Measurements from ENCODE around the gene UVRAG. TPM values are rescaled to one million over a fixed set of nuclear protein-coding genes. Genes with fewer than 3 reads are reported as not detected.

UVRAG gene
- total and polyA plus RNA-seq, 2 of the 13 experiments (the other 11 are each of a cell fraction or from before 2014, with no cell fraction given), result 9.7 to 17.3 TPM

- H3K9me3 ChIP-seq (ENCODE audit: low read length), result no peaks in the 10 kb centered on the region
- FAIRE-seq (no peak), ATAC-seq (no peak), DNase-seq (ENCODE audit: low spot score) (no peak)
- H3K4me3 ChIP-seq (replicated peaks in 1 of 3; ENCODE audit: insufficient read depth in 1 of 3, low read depth in 2 of 3, low read length in 3 of 3), result no peak overlapping the region
- peaks cover 79% of the 10 kb centered on the region for H3K4me1 ChIP-seq (ENCODE audit: insufficient read depth, low read length)
- no peaks in the 10 kb centered on the region for H3K79me2 ChIP-seq (ENCODE audit: insufficient read depth, low read length)
- WGBS (ENCODE audit: low lambda C conversion rate), result 93% methylated on average over 4 of the region's 4 CpGs
- H3K27ac ChIP-seq (ENCODE audit: extremely low read length, insufficient read depth, low read length), result no peak overlapping the region
- intact Hi-C loops (cut with micrococcal nuclease; ENCODE audit: unreplicated experiment) (no loop called here), in situ Hi-C loops (cut with HindIII; ENCODE audit: extremely low pct_ligation_motif_present, low pct_unique_long_range_greater_than_20kb) (loop anchor here (5.0 kb wide), 1 partner anchor 248 kb away; no protein-coding TSS in a partner anchor)
- no peaks in the 10 kb centered on the region for H4K20me1 ChIP-seq (ENCODE audit: insufficient read depth, low read length)
- BruUV-seq (replicated peaks), result no TSS peak
- TF ChIP-seq KDM4B (CRISPR knock-in tag; IDR thresholded peaks at IDR 0.05), result no peak
- no peak for TF ChIP-seq ZNF567 (CRISPR knock-in tag; IDR thresholded peaks at IDR 0.05; ENCODE audit: borderline replicate concordance)
- no peak for TF ChIP-seq ZNF737 (CRISPR knock-in tag; IDR thresholded peaks at IDR 0.05; ENCODE audit: borderline replicate concordance)
- no peak for TF ChIP-seq ZNF619 (CRISPR knock-in tag; IDR thresholded peaks at IDR 0.05)
- TF ChIP-seq ZBTB37 (CRISPR knock-in tag; IDR thresholded peaks at IDR 0.05), result no peak
- TF ChIP-seq ZFP41 (CRISPR knock-in tag; IDR thresholded peaks at IDR 0.05; ENCODE audit: borderline replicate concordance), result no peak
- TF ChIP-seq MTERF4 (CRISPR knock-in tag; IDR thresholded peaks at IDR 0.05), result no peak
- no peak for TF ChIP-seq THYN1 (CRISPR knock-in tag; IDR thresholded peaks at IDR 0.05; ENCODE audit: borderline replicate concordance, low read depth)
- TF ChIP-seq YEATS4 (CRISPR knock-in tag; IDR thresholded peaks at IDR 0.05; ENCODE audit: borderline replicate concordance), result no peak
- H3K27me3 ChIP-seq (ENCODE audit: control insufficient read depth in 1 of 2, insufficient read depth in 2 of 2, low read length in 2 of 2), result no peaks in the 10 kb centered on the region
- CTCF ChIA-PET (ENCODE audit: low intra/inter-chr PET ratio, low total read pairs), result no interaction called here
- POLR2A ChIA-PET, result interaction anchor here (1.2 kb wide), 1 partner anchor 171 kb away, joined by 4 read pairs; no protein-coding TSS in a partner anchor
- H2AFZ ChIP-seq (ENCODE audit: low read length), result no peak overlapping the region
- no peak overlapping the region for H3K9ac ChIP-seq (ENCODE audit: insufficient read depth, low read depth, low read length)
- no peak overlapping the region for H3K4me2 ChIP-seq (ENCODE audit: low read depth, low read length)
- H3K36me3 ChIP-seq (replicated peaks in 1 of 2; ENCODE audit: control insufficient read depth in 1 of 2, insufficient read depth in 2 of 2, low read length in 2 of 2), result no peaks in the 10 kb centered on the region
Measured at GRCh38 chr11:76150141-76150540, 335.1 kb downstream of the UVRAG start.

All from HepG2 (cell line).